Islet precursor cell (in vitro differentiated cells): ENCODE data around the gene SLC38A2.

ENCODE experiments used
- DNase-seq: peaks from one replicate; pipeline ENCODE4 v3.0.0-alpha.2; 2018

SLC38A2 gene

GRCh38 chr12:46391630-46392029 lies 19.1 kb upstream of the SLC38A2 start:
- no peak for DNase-seq

DNA sequence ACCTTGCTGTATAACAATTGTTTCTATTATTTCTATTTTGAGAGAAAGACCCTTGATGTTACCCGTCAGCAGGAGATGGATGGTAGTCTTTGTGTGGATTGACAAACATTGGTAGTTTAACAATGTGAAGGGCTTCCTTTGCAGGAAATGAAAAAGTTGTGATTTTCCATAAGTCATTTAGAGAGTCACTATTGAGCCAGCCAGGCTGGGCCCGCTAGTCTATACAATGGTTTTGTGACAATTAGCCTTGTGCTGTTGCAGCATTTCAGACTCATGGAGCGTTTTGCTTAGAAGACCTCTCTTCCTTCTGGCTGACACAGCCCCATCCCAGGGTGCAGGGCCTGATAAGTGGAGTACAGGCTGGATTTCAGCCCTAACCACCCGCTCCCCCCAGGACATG lies 18.3 kb upstream of the SLC38A2 start:
- no peak for DNase-seq

- DNase-seq: no peak
Measured at GRCh38 chr12:46390304-46390703, 17.7 kb upstream of the SLC38A2 start.

DNA sequence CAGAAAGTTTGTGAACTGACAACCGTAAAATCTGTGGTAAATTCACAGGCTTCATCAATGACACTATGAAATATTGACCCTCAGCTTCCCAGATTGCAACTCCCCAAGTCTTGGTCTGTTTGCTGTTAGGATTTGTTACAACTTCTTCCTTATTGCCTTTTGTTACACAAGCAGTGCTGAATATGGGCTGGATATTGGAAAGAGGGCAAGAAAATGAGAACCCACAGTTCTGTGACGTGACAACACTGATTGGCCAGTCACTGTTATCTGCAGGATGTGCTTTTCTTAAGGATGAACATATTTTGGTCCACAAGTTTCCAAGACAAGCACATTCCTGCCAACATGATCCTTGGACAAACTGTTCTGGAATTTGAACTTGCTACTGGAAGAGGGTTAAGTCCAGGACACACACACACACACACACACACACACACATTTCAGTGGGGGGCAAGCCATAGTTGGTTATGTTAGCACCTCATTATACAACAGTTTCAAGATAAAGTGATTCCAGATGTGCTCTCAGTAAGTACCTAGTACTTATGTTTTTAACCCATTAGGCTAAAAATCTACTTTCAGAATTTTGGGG lies 16.6 kb upstream of the SLC38A2 start:
- no peak for DNase-seq

GRCh38 chr12:46388427-46389021 lies 16.0 kb upstream of the SLC38A2 start:
- no peak for DNase-seq

GRCh38 chr12:46387670-46388069 lies 15.1 kb upstream of the SLC38A2 start:
- no peak for DNase-seq

DNA sequence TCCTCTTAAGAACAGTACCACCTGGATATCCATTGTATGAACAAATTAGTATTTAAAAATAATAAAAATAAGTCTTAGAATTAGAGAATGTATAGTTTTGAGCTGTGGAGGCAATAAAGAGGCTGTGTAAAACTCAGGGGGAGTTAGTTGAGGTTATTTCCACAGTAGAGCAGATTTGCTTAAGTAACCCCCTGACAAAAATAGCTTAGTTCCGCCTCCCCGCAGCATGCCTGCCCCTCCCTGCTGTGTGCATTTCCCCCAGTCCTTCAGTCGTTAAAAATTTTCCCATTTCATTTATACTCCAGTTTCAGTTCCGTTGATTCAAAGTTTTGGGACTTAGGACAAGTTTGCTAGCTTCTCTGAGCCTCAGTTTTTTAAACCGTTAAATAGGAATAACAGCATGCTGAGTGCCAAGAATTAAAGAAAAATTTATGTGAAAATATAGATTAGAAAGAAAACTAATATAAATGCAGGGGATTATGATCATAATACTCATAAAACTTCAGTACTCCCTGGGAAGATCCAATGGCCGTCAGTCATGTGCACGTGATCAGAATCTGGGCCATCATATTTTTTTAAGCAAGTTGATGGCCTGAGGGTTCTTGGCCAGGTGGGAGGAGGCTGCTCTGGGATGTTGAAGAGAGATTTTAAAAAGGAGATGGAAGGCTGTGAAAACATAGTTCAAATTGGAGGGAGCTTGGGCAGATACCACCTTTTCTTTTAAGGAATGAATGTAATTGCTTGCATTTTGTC lies 14.5 kb upstream of the SLC38A2 start:
- DNase-seq: no peak

- no peak for DNase-seq
Measured at GRCh38 chr12:46386360-46386867, 13.8 kb upstream of the SLC38A2 start.

DNA sequence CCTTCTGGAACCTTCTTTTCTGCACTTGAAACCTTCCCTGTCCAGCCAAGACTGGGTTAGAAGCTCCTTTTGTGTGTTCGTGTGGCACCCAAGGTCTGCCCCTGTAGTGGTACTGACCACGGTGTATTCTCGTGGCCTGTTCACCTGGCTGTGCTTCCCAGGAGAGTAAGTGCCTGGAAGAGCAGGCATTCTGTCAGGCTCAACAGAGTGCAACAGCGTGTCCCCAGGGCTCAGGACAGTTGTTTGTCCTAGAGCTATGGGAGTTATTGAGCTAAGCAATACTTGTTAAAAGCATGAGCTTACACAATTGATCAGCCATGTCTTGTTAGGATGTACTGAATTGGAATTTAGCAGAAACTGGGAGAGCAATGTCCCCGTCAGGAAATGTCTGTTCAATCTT lies 12.9 kb upstream of the SLC38A2 start:
- peak; percentile 81 for DNase-seq

- no peak for DNase-seq
Measured at GRCh38 chr12:46384451-46385309, 12.1 kb upstream of the SLC38A2 start.

- peak; percentile 88 for DNase-seq
Measured at GRCh38 chr12:46383654-46384450, 11.3 kb upstream of the SLC38A2 start.

DNA sequence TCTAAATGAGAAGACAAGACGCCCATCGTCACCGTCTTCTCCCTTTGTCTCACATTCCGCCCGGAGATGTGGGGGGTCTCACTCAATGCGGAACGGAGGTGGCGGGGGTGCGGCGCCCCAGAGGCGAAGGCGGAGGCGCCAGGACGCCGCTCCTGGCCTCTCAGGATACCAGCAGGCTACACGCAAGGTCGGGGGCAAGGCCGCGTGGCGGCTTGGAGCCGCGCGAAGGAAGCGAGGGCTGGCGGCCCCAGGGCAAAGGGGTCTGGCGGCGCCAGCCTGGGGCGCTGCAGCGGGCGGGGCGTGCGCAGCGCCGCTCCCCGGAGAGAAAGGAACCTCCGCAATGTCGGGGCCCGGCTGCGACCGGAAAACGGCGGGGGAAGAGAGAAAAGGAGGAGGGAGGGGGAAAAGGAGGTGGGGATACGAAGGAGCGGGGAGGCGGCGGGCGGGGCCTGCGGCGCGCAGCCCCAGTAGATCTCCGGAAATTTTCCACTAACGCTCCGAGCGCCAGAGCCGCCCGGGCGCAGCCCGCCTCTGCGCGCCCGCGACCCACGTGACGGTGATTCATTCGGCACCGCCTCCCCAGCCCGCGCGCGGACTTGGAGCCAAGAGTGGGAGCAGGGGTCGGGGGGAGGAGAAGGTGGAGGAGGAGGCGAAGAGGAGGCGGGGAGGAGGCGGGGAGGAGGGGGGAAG lies 10.5 kb upstream of the SLC38A2 start:
- DNase-seq: peak; percentile 99

DNA sequence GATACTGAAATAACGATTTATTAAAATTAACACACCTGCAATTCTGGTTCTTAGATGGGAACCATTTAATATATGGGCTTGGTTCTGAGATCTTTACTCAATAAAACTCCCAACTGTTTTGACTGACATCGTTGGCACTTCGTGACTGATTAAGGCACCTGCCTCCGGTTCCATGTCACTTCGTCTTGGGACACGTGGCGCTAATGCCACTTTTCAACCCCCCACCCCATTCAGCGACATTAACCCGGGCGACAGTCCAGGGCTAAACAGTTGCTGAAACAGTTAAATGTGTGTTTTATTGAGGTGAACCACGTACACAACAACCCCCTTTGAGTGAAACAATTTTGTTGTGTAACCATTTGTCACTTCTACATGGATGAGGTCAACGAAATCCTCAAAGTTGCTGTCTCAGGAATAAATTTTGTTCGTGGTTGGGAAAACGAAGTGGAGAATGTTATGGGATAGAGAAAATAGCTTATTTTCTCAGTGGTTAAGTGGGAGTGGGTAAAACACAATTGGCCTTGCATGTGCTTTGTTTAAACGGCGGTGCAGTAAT lies 9.9 kb upstream of the SLC38A2 start:
- no peak for DNase-seq

GRCh38 chr12:46380881-46381280 lies 8.3 kb upstream of the SLC38A2 start:
- no peak for DNase-seq

- no peak for DNase-seq
Measured at GRCh38 chr12:46380022-46380796, 7.6 kb upstream of the SLC38A2 start.

GRCh38 chr12:46379352-46379751 lies 6.8 kb upstream of the SLC38A2 start:
- no peak for DNase-seq

DNA sequence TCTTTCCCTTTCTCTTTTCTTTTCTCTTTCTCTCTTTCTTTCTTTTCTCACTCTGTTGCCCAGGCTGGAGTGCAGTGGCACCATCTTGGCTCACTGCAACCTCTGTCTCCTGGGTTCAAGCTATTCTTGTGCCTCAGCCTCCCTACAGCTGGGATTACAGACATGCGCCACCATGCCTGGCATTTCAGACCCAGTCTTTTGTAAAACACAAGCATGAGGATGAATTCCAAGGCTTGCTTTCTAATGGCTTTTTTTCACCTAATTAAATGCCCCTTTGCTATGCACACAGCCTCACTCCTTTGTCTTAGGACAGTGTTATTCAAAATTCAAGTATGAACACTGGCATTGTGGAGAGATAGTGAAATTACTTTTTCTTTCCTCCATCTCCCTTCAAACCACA lies 6.0 kb upstream of the SLC38A2 start:
- DNase-seq: no peak

GRCh38 chr12:46377678-46378077 lies 5.1 kb upstream of the SLC38A2 start:
- no peak for DNase-seq

DNA sequence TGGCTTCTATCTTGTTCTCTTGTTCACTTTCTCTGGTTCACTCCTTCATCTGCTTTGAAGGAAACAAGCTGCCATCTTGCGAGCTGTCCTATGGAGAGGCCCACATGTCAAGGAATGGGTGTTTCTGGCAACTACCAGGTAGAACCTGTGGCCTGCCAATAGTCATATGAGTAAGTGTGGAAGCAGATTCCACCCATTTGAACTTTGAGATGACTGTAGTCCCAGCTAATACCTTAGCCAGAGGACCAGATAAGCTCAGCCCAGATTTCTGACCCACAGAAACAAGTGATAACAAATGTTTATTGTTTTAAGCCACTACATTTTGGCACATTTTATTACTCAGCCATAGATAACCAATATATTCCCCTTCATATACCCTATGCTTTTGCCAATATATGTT lies 4.0 kb upstream of the SLC38A2 start:
- DNase-seq: no peak

DNA sequence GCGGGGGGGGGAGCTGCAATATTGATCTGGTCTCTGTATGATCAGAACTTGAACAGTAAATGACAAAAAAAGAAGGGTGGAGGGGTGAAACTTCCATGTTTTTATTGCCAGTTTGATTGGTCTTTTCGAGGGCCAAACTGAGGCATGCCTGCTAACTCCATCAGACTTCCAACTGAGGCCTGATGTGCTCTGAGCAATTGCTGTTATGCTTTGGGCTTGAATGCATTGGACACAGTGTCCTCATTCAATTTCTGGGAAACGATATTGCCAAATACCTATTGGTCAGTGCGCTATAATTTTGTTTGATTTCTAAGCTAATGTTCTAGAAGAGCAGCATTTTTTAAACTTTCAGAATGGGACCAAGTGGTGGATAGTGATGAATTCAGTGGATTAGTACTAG lies 2.1 kb upstream of the SLC38A2 start:
- no peak for DNase-seq

GRCh38 chr12:46374310-46374709 lies 1.7 kb upstream of the SLC38A2 start:
- DNase-seq: no peak
